ENCODE data around the gene GNGT2.

GNGT2 gene

GRCh38 chr17:49239963-49240362, 29.6 kb upstream of the GNGT2 start:
- TF ChIP-seq SUZ12 (IDR thresholded peaks at IDR 0.05; ENCODE audit: extremely low read depth, insufficient read depth, insufficient read length) (no peak), ZNF274 (IDR thresholded peaks at IDR 0.05; ENCODE audit: low read depth, low read length) (no peak), YY1 (IDR thresholded peaks at IDR 0.05; ENCODE audit: insufficient read depth, insufficient read length) (no peak)

DNA sequence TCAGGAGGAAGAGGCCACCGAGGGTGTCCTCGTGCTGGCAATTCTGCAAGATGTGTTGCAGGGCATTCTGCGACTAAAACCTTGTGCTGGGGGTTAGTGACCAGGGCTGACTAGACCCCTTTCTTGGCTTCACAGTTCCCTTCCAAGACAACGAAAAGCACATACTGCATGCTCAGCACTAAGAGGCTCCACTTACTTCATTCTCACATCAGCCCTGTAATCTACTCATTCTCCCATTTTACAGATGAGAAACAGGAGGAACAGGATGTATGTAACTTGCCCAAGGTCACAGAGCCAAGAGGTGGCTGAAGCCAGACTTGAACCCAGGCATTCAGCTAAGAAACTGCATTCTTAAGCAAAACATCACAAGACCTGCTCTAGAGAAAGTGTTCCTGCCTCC, 25.5 kb upstream of the GNGT2 start:
- no peak for DNase-seq (ENCODE audit: low read depth, low spot score)
- Histone ChIP-seq H3K27me3 (ENCODE audit: insufficient read depth, insufficient read length) (peaks cover 11% of the 10 kb centered on the region), H3K4me3 (ENCODE audit: insufficient read length, low read depth) (no peak overlapping the region), H3K9me3 (ENCODE audit: insufficient read depth, low read length) (no peaks in the 10 kb centered on the region), H3K36me3 (ENCODE audit: insufficient read depth, insufficient read length, low read length) (no peaks in the 10 kb centered on the region), H3K4me1 (ENCODE audit: insufficient read depth, insufficient read length) (peaks cover 11% of the 10 kb centered on the region), H3K9ac (ENCODE audit: insufficient read length, low read depth) (no peak overlapping the region)
- TF ChIP-seq ZNF274 (IDR thresholded peaks at IDR 0.05; ENCODE audit: low read depth, low read length) (no peak), SUZ12 (IDR thresholded peaks at IDR 0.05; ENCODE audit: extremely low read depth, insufficient read depth, insufficient read length) (no peak), YY1 (IDR thresholded peaks at IDR 0.05; ENCODE audit: insufficient read depth, insufficient read length) (no peak)

More at GRCh38 chr17:49239963-49240362, 29.6 kb upstream of the GNGT2 start:
- H3K4me3 ChIP-seq (ENCODE audit: insufficient read length, low read depth), result no peak overlapping the region
- H3K27me3 ChIP-seq (ENCODE audit: insufficient read depth, insufficient read length), result no peaks in the 10 kb centered on the region
- H3K9ac ChIP-seq (ENCODE audit: insufficient read length, low read depth), result no peak overlapping the region
- no peak for DNase-seq (ENCODE audit: low read depth, low spot score)
- H3K4me1 ChIP-seq (ENCODE audit: insufficient read depth, insufficient read length), result peaks cover 9% of the 10 kb centered on the region
- H3K9me3 ChIP-seq (ENCODE audit: insufficient read depth, low read length), result no peaks in the 10 kb centered on the region
- no peaks in the 10 kb centered on the region for H3K36me3 ChIP-seq (ENCODE audit: insufficient read depth, insufficient read length, low read length)

GRCh38 chr17:49234509-49235080, 24.2 kb upstream of the GNGT2 start:
- Histone ChIP-seq H3K4me3 (ENCODE audit: insufficient read length, low read depth) (no peak overlapping the region), H3K9me3 (ENCODE audit: insufficient read depth, low read length) (no peaks in the 10 kb centered on the region), H3K27me3 (ENCODE audit: insufficient read depth, insufficient read length) (peaks cover 22% of the 10 kb centered on the region), H3K4me1 (ENCODE audit: insufficient read depth, insufficient read length) (peaks cover 11% of the 10 kb centered on the region), H3K36me3 (ENCODE audit: insufficient read depth, insufficient read length, low read length) (no peaks in the 10 kb centered on the region), H3K9ac (ENCODE audit: insufficient read length, low read depth) (no peak overlapping the region)
- no peak for TF ChIP-seq YY1 (IDR thresholded peaks at IDR 0.05; ENCODE audit: insufficient read depth, insufficient read length)
- no peak for TF ChIP-seq SUZ12 (IDR thresholded peaks at IDR 0.05; ENCODE audit: extremely low read depth, insufficient read depth, insufficient read length)
- TF ChIP-seq ZNF274 (IDR thresholded peaks at IDR 0.05; ENCODE audit: low read depth, low read length), result no peak
- DNase-seq (ENCODE audit: low read depth, low spot score), result no peak

- Histone ChIP-seq H3K9ac (ENCODE audit: insufficient read length, low read depth) (no peak overlapping the region), H3K36me3 (ENCODE audit: insufficient read depth, insufficient read length, low read length) (no peaks in the 10 kb centered on the region), H3K27me3 (ENCODE audit: insufficient read depth, insufficient read length) (peaks cover 29% of the 10 kb centered on the region), H3K4me1 (ENCODE audit: insufficient read depth, insufficient read length) (peaks cover 18% of the 10 kb centered on the region), H3K9me3 (ENCODE audit: insufficient read depth, low read length) (no peaks in the 10 kb centered on the region), H3K4me3 (ENCODE audit: insufficient read length, low read depth) (peak overlapping the region; percentile 78)
- TF ChIP-seq YY1 (IDR thresholded peaks at IDR 0.05; ENCODE audit: insufficient read depth, insufficient read length) (no peak), ZNF274 (IDR thresholded peaks at IDR 0.05; ENCODE audit: low read depth, low read length) (no peak), SUZ12 (IDR thresholded peaks at IDR 0.05; ENCODE audit: extremely low read depth, insufficient read depth, insufficient read length) (no peak)
- DNase-seq (ENCODE audit: low read depth, low spot score), result no peak
Observed at GRCh38 chr17:49231563-49231894, 21.2 kb upstream of the GNGT2 start.

GRCh38 chr17:49230636-49231562, 20.5 kb upstream of the GNGT2 start, which contains the start of gene PHOSPHO1:
PHOSPHO1 (minus strand) TSS chr17:49230787; CDS start chr17:49226691, 4,096 bp downstream.
- peak within 1 kb of the TSS; percentile 67 for H3K9ac ChIP-seq (ENCODE audit: insufficient read length, low read depth)
- DNase-seq (ENCODE audit: low read depth, low spot score), result peak; percentile 77

GRCh38 chr17:49229805-49230600, 19.6 kb upstream of the GNGT2 start:
- H3K27me3 ChIP-seq (ENCODE audit: insufficient read depth, insufficient read length), result peaks cover 44% of the 10 kb centered on the region

More at GRCh38 chr17:49230636-49231562, 20.5 kb upstream of the GNGT2 start, which contains the start of gene PHOSPHO1:
- H3K4me3 ChIP-seq (ENCODE audit: insufficient read length, low read depth), result peak within 1 kb of the TSS; percentile 78
- no peaks in the 10 kb centered on the region for H3K36me3 ChIP-seq (ENCODE audit: insufficient read depth, insufficient read length, low read length)
- H3K27me3 ChIP-seq (ENCODE audit: insufficient read depth, insufficient read length), result peaks cover 35% of the 10 kb centered on the region
- no peak for TF ChIP-seq YY1 (IDR thresholded peaks at IDR 0.05; ENCODE audit: insufficient read depth, insufficient read length)
- TF ChIP-seq SUZ12 (IDR thresholded peaks at IDR 0.05; ENCODE audit: extremely low read depth, insufficient read depth, insufficient read length), result no peak
- no peak for TF ChIP-seq ZNF274 (IDR thresholded peaks at IDR 0.05; ENCODE audit: low read depth, low read length)
- H3K4me1 ChIP-seq (ENCODE audit: insufficient read depth, insufficient read length), result peaks cover 17% of the 10 kb centered on the region
- no peaks in the 10 kb centered on the region for H3K9me3 ChIP-seq (ENCODE audit: insufficient read depth, low read length)

More at GRCh38 chr17:49229805-49230600, 19.6 kb upstream of the GNGT2 start:
- TF ChIP-seq SUZ12 (IDR thresholded peaks at IDR 0.05; ENCODE audit: extremely low read depth, insufficient read depth, insufficient read length), result no peak
- no peak for TF ChIP-seq ZNF274 (IDR thresholded peaks at IDR 0.05; ENCODE audit: low read depth, low read length)
- TF ChIP-seq YY1 (IDR thresholded peaks at IDR 0.05; ENCODE audit: insufficient read depth, insufficient read length), result no peak
- H3K36me3 ChIP-seq (ENCODE audit: insufficient read depth, insufficient read length, low read length), result no peaks in the 10 kb centered on the region
- peaks cover 11% of the 10 kb centered on the region for H3K4me1 ChIP-seq (ENCODE audit: insufficient read depth, insufficient read length)
- peak overlapping the region; percentile 78 for H3K4me3 ChIP-seq (ENCODE audit: insufficient read length, low read depth)
- no peak for DNase-seq (ENCODE audit: low read depth, low spot score)
- H3K9ac ChIP-seq (ENCODE audit: insufficient read length, low read depth), result peak overlapping the region; percentile 67
- H3K9me3 ChIP-seq (ENCODE audit: insufficient read depth, low read length), result no peaks in the 10 kb centered on the region

Measured in NT2/D1 (cell line).